Right kidney (tissue), 1 donor: ENCODE data around the gene LPAR1.

Experiments used
- DNase-seq: peaks from one replicate; pipeline ENCODE4 v3.0.0-alpha.2; 2016

The LPAR1 gene

GRCh38 chr9:111037708-111038330, 451 bp downstream of the LPAR1 start:
- peak; percentile 94 for DNase-seq

- DNase-seq, result no peak
These were observed 938 bp downstream of the LPAR1 start for GRCh38 chr9:111037356-111037707.

- no peak for DNase-seq
These were observed 1.3 kb downstream of the LPAR1 start for GRCh38 chr9:111036946-111037345.

GRCh38 chr9:111036429-111036789, 1.9 kb downstream of the LPAR1 start:
- peak; percentile 31 for DNase-seq

GRCh38 chr9:111035543-111036428, 2.5 kb downstream of the LPAR1 start:
- DNase-seq, result no peak

- DNase-seq, result no peak
These were observed 3.3 kb downstream of the LPAR1 start for GRCh38 chr9:111034898-111035539.

- no peak for DNase-seq
These were observed 3.9 kb downstream of the LPAR1 start for GRCh38 chr9:111034170-111034897.

GRCh38 chr9:111030492-111030891, 7.8 kb downstream of the LPAR1 start:
- no peak for DNase-seq

- DNase-seq, result no peak
These were observed 9.0 kb downstream of the LPAR1 start for GRCh38 chr9:111029260-111029659.

GRCh38 chr9:111027798-111028197, 10.5 kb downstream of the LPAR1 start:
- no peak for DNase-seq

GRCh38 chr9:111023128-111023527, 15.1 kb downstream of the LPAR1 start:
- no peak for DNase-seq

- DNase-seq, result no peak
These were observed 17.7 kb downstream of the LPAR1 start for GRCh38 chr9:111020594-111020993.

- DNase-seq, result no peak
These were observed 21.7 kb downstream of the LPAR1 start for GRCh38 chr9:111016426-111017045.

- DNase-seq, result no peak
These were observed 22.3 kb downstream of the LPAR1 start for GRCh38 chr9:111016016-111016415.

- DNase-seq, result no peak
These were observed 24.6 kb downstream of the LPAR1 start for GRCh38 chr9:111013707-111014106.

GRCh38 chr9:111013250-111013649, 25.0 kb downstream of the LPAR1 start:
- no peak for DNase-seq

GRCh38 chr9:111008158-111009075, 29.9 kb downstream of the LPAR1 start:
- DNase-seq, result no peak

GRCh38 chr9:111005746-111006470, 32.4 kb downstream of the LPAR1 start:
- DNase-seq, result no peak

GRCh38 chr9:111004936-111005335, 33.3 kb downstream of the LPAR1 start:
- no peak for DNase-seq

GRCh38 chr9:111003182-111003581, 35.1 kb downstream of the LPAR1 start:
- no peak for DNase-seq

GRCh38 chr9:111001526-111001925, 36.7 kb downstream of the LPAR1 start:
- DNase-seq, result no peak
